Measurements from ENCODE around the gene KCNC3.

KCNC3 gene

GRCh38 chr19:50333737-50334617 lies 4.8 kb upstream of the KCNC3 start (continued):
- no peak for TF ChIP-seq HOXA7 (CRISPR knock-in tag; IDR thresholded peaks at IDR 0.05; ENCODE audit: borderline replicate concordance)
- TF ChIP-seq ZNF521 (tag by site-specific recombination; IDR thresholded peaks at IDR 0.05): no peak
- TF ChIP-seq PATZ1 (tag by site-specific recombination; IDR thresholded peaks at IDR 0.05): peak; percentile 17; the same call in 1 of the 2 replicates
- 0 out of 2 replicates have a peak, but pooled peaks have one; percentile 24 for TF ChIP-seq ZBTB48 (tag by site-specific recombination; IDR thresholded peaks at IDR 0.05)
- TF ChIP-seq ZFP69B (tag by site-specific recombination; IDR thresholded peaks at IDR 0.05): peak; percentile 42; the same call in 1 of the 2 replicates
- TF ChIP-seq PBX3 (CRISPR knock-in tag; IDR thresholded peaks at IDR 0.05): peak; percentile 95; the same call in 1 of the 2 replicates
- peak; percentile 85 for TF ChIP-seq ZBTB11 (tag by site-specific recombination; conservative IDR thresholded peaks at IDR 0.05; ENCODE audit: low read depth)
- peak; percentile 47; the same call in 1 of the 2 replicates for TF ChIP-seq YY1 (tag by site-specific recombination; IDR thresholded peaks at IDR 0.05)
- TF ChIP-seq ZNF629 (tag by site-specific recombination; IDR thresholded peaks at IDR 0.05): peak; percentile 89
- TF ChIP-seq ZBTB21 (tag by site-specific recombination; IDR thresholded peaks at IDR 0.05): peak; percentile 90
- TF ChIP-seq, protein P1, sequence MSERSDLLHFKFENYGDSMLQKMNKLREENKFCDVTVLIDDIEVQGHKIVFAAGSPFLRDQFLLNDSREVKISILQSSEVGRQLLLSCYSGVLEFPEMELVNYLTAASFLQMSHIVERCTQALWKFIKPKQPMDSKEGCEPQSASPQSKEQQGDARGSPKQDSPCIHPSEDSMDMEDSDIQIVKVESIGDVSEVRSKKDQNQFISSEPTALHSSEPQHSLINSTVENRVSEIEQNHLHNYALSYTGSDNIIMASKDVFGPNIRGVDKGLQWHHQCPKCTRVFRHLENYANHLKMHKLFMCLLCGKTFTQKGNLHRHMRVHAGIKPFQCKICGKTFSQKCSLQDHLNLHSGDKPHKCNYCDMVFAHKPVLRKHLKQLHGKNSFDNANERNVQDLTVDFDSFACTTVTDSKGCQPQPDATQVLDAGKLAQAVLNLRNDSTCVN (tag by site-specific recombination; optimal IDR thresholded peaks at IDR 0.05): peak; percentile 92
- 0 out of 2 replicates have a peak, but pooled peaks have one; percentile 14 for TF ChIP-seq ZNF133 (tag by site-specific recombination; IDR thresholded peaks at IDR 0.05)
- TF ChIP-seq ZSCAN16 (tag by site-specific recombination; IDR thresholded peaks at IDR 0.05): no peak
- no peak for TF ChIP-seq MZF1 (tag by site-specific recombination; IDR thresholded peaks at IDR 0.05; ENCODE audit: borderline replicate concordance)
- TF ChIP-seq ATF2 (tag by site-specific recombination; IDR thresholded peaks at IDR 0.05; ENCODE audit: low read depth): peak; percentile 87
- no peak for TF ChIP-seq BCL11A (tag by site-specific recombination; IDR thresholded peaks at IDR 0.05; ENCODE audit: low read depth)

Measured in HEK293 (cell line).